WTC11 (cell line): Measurements from ENCODE around the gene ZNF431. TPM values are rescaled to one million over a fixed set of nuclear protein-coding genes. Genes with fewer than 3 reads are reported as not detected.

ENCODE experiments used
- ATAC-seq: fragments of 200-7000 bp; cut with Tn5 transposase; 2 replicates; pipeline ENCODE4 v1.10.0; 2021; ENCODE audit warnings: mild to moderate bottlenecking, moderate library complexity
- CTCF ChIA-PET: fragments of 300-600 bp; sonication (Branson Sonifier 250); formaldehyde crosslinking; loops from one replicate; lab custom pipeline; 2021; ENCODE audit warnings: antibody characterized with exemption; lab: Charles Lee
- POLR2A ChIA-PET: fragments of 350-600 bp; sonication (Branson Sonifier 250); formaldehyde crosslinking; loops from one replicate; lab custom pipeline; 2021; ENCODE audit warnings: antibody characterized with exemption; lab: Charles Lee
- DNase-seq: peaks from one replicate; pipeline ENCODE4 v3.0.0; 2021; ENCODE audit warnings: low spot score
- H3K27ac Mint-ChIP-seq: 2 replicates; pipeline ENCODE4 v1.8.0; 2021; ENCODE audit warnings: mixed read lengths
- H3K27me3 Mint-ChIP-seq: 2 replicates; pipeline ENCODE4 v1.8.0; 2021; ENCODE audit warnings: low read depth, mild to moderate bottlenecking, moderate library complexity, mixed read lengths
- H3K36me3 Mint-ChIP-seq: 2 replicates; pipeline ENCODE4 v1.8.0; 2021; ENCODE audit warnings: mixed read lengths
- H3K4me1 Mint-ChIP-seq: 2 replicates; pipeline ENCODE4 v1.8.0; 2022; ENCODE audit warnings: mixed read lengths
- H3K4me3 Mint-ChIP-seq: 2 replicates; pipeline ENCODE4 v1.8.0; 2021; ENCODE audit warnings: mild to moderate bottlenecking, moderate library complexity, mixed read lengths
- H3K9me3 Mint-ChIP-seq: 2 replicates; pipeline ENCODE4 v1.8.0; 2021; ENCODE audit warnings: mixed read lengths
- ATF1 ChIP-seq: sonication (generic); formaldehyde crosslinking; IDR thresholded peaks from 2 replicates; pipeline ENCODE4 v1.8.1; 2023; ENCODE audit warnings: mild to moderate bottlenecking, moderate library complexity, missing genetic modification reagents
- CREB1 ChIP-seq: sonication (generic); formaldehyde crosslinking; IDR thresholded peaks from 2 replicates; pipeline ENCODE4 v1.8.0; 2023; ENCODE audit warnings: mild to moderate bottlenecking, missing genetic modification reagents
- EMX1 ChIP-seq: fragments of 250-450 bp; sonication (Bioruptor Pico); IDR thresholded peaks from 2 replicates; pipeline ENCODE4 v1.8.0; 2021; ENCODE audit warnings: mild to moderate bottlenecking
- ETV6 ChIP-seq: sonication (generic); formaldehyde crosslinking; IDR thresholded peaks from 2 replicates; pipeline ENCODE4 v1.8.1; 2022; ENCODE audit warnings: mild to moderate bottlenecking, missing genetic modification reagents
- FOXJ3 ChIP-seq: sonication (generic); formaldehyde crosslinking; IDR thresholded peaks from 2 replicates; pipeline ENCODE4 v1.9.0; 2021; ENCODE audit warnings: missing genetic modification reagents, mild to moderate bottlenecking, borderline replicate concordance
- JUN ChIP-seq: sonication (generic); formaldehyde crosslinking; IDR thresholded peaks from 2 replicates; pipeline ENCODE4 v1.8.0; 2023; ENCODE audit warnings: mild to moderate bottlenecking, missing genetic modification reagents
- KAT7 ChIP-seq: sonication (generic); formaldehyde crosslinking; IDR thresholded peaks from 2 replicates; pipeline ENCODE4 v1.8.1; 2023; ENCODE audit warnings: missing genetic modification reagents, mild to moderate bottlenecking, borderline replicate concordance
- TCF7 ChIP-seq: sonication (generic); formaldehyde crosslinking; IDR thresholded peaks from 2 replicates; pipeline ENCODE4 v1.8.0; 2022; ENCODE audit warnings: mild to moderate bottlenecking, low read depth, missing genetic modification reagents, moderate library complexity
- ZBTB21 ChIP-seq: sonication (generic); formaldehyde crosslinking; IDR thresholded peaks from 2 replicates; pipeline ENCODE4 v1.8.1; 2023; ENCODE audit warnings: mild to moderate bottlenecking, missing genetic modification reagents, borderline replicate concordance
- ZNF219 ChIP-seq: sonication (generic); formaldehyde crosslinking; IDR thresholded peaks from 2 replicates; pipeline ENCODE4 v1.8.0; 2023; ENCODE audit warnings: missing genetic modification reagents, mild to moderate bottlenecking, borderline replicate concordance
- ZNF416 ChIP-seq: fragments of 250-450 bp; sonication (Bioruptor Pico); IDR thresholded peaks from 2 replicates; pipeline ENCODE4 v1.9.0; 2021; ENCODE audit warnings: mild to moderate bottlenecking, inconsistent platforms
- total RNA-seq: library from RNA; stranded (reverse); gene quantifications from 3 replicates; pipeline ENCODE4 v1.2.3, GENCODE V29; 2021
- TF ChIP-seq, protein P1 (sequence below): sonication (generic); formaldehyde crosslinking; IDR thresholded peaks from 2 replicates; pipeline ENCODE4 v1.8.0; 2022; ENCODE audit warnings: mild to moderate bottlenecking, missing genetic modification reagents
- TF ChIP-seq, protein P2 (sequence below): sonication (generic); formaldehyde crosslinking; IDR thresholded peaks from 2 replicates; pipeline ENCODE4 v1.8.1; 2023; ENCODE audit warnings: mild to moderate bottlenecking, moderate library complexity, missing genetic modification reagents
- TF ChIP-seq, protein P3 (sequence below): sonication (generic); formaldehyde crosslinking; IDR thresholded peaks from 2 replicates; pipeline ENCODE4 v1.8.1; 2023; ENCODE audit warnings: mild to moderate bottlenecking, missing genetic modification reagents
- TF ChIP-seq, protein P4 (sequence below): sonication (generic); formaldehyde crosslinking; IDR thresholded peaks from 2 replicates; pipeline ENCODE4 v1.8.1; 2022; ENCODE audit warnings: low read depth, mild to moderate bottlenecking, moderate library complexity, missing genetic modification reagents, borderline replicate concordance
- TF ChIP-seq, protein P5 (sequence below): fragments of 250-450 bp; sonication (Bioruptor Pico); IDR thresholded peaks from 2 replicates; pipeline ENCODE4 v1.9.0; 2021; ENCODE audit warnings: moderate library complexity, mild to moderate bottlenecking, inconsistent platforms, borderline replicate concordance
- TF ChIP-seq, protein P6 (sequence below): sonication (generic); formaldehyde crosslinking; IDR thresholded peaks from 2 replicates; pipeline ENCODE4 v1.8.1; 2023; ENCODE audit warnings: mild to moderate bottlenecking, missing genetic modification reagents, moderate library complexity
- TF ChIP-seq, protein P7 (sequence below): sonication (generic); formaldehyde crosslinking; conservative IDR thresholded peaks from 2 replicates; pipeline ENCODE4 v1.8.1; 2022; ENCODE audit warnings: mild to moderate bottlenecking, missing genetic modification reagents
- TF ChIP-seq, protein P8 (sequence below): fragments of 250-450 bp; sonication (Bioruptor Pico); IDR thresholded peaks from 2 replicates; pipeline ENCODE4 v1.9.0; 2021; ENCODE audit warnings: mild to moderate bottlenecking
- TF ChIP-seq, protein P9 (sequence below): sonication (generic); formaldehyde crosslinking; IDR thresholded peaks from 2 replicates; pipeline ENCODE4 v1.8.1; 2022; ENCODE audit warnings: mild to moderate bottlenecking, missing genetic modification reagents, moderate library complexity, borderline replicate concordance
- TF ChIP-seq, protein P10 (sequence below): sonication (generic); formaldehyde crosslinking; IDR thresholded peaks from 2 replicates; pipeline ENCODE4 v1.8.0; 2022; ENCODE audit warnings: mild to moderate bottlenecking, missing genetic modification reagents

Gene ZNF431
- total RNA-seq, 1 experiment from 2014 or later, result 42.1 TPM

DNA sequence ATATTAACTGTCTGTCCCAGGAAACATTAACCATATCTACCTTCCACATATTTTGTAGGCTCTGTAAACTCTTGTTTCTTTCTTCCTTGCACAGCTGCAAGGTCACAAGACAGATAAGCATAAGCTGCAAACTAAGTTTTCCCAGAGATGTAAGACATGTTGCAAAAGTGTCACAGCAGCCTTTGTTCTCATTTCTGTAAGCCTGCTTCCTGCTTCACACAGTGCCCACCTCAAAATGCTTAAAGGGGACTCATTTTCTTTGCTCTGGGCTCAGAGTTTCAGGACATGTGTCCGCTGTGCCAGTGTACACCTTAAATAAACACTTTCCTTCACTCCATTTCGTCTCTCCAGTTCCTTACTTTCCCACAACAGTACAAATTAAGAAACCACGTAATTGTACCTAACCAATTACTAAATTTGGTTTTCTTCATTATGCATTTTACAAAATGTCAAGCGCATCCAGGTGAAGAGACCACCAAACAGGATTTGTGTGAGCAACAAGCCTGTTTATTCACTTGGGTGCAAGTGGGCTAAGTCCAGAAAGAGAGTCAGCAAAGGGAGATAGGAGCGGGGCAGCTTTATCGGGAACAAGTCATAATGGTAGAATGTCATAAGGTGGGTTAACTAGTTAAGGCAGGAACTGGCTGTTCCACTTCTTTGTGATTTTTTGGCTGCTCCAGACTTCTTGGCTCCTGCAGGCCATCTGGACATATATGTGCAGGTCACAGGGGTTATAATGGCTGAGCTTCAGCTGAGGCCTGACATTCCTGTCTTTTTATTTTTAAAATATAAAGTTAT lies 12.7 kb upstream of the ZNF431 start:
- POLR2A ChIA-PET, result interaction anchor here (0.6 kb wide), 1 partner anchor 226 kb away, joined by 3 read pairs; no protein-coding TSS in a partner anchor
- CTCF ChIA-PET, result no interaction called here

DNA sequence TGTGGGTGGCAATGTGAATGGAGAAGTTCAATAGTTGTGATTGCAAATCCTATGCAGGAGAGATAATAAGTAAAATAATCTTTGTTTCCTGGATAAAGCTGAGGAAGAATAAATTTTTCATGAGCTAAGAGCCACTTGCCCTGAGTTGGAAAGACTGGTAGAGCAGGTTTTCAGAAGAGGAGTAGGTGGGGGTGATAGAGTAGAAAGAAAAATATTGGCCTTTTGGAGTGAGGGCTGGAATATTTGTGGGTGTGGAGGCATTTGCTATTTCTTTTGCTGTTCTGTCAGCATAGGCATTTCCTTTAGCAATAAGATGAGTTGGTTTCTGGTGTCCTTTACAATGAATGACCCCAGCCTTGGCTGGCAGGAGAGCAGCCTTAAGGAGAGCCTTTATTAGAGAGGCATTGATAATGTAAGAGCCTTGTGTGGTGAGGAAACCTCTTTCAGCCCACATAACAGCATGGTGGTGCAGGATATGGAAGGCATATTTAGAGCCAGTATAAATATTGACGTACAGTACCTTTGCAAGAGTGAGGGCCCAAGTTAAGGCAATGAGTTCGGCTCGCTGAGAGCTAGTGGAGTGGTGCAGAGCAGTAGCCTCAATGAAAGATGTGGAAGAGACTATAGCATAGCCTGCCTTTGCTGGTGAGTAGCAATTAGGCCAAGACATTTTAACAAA lies 11.6 kb upstream of the ZNF431 start:
- peak overlapping the region; percentile 8; the same call in 1 of the 2 replicates for H3K27ac Mint-ChIP-seq
- CTCF ChIA-PET, result no interaction called here
- no peak overlapping the region; the same call in 1 of the 2 replicates for H3K4me3 Mint-ChIP-seq
- peaks cover 18% of the 10 kb centered on the region for H3K36me3 Mint-ChIP-seq
- peaks cover 39% of the 10 kb centered on the region for H3K9me3 Mint-ChIP-seq
- POLR2A ChIA-PET, result no interaction called here
- DNase-seq, result no peak
- ATAC-seq, result no peak
- H3K4me1 Mint-ChIP-seq, result peaks cover 15% of the 10 kb centered on the region
- H3K27me3 Mint-ChIP-seq, result peaks cover 9% of the 10 kb centered on the region; the same call in 1 of the 2 replicates
- TF ChIP-seq, protein P1, sequence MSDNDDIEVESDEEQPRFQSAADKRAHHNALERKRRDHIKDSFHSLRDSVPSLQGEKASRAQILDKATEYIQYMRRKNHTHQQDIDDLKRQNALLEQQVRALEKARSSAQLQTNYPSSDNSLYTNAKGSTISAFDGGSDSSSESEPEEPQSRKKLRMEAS (CRISPR knock-in tag), result no peak
- TF ChIP-seq, protein P2, sequence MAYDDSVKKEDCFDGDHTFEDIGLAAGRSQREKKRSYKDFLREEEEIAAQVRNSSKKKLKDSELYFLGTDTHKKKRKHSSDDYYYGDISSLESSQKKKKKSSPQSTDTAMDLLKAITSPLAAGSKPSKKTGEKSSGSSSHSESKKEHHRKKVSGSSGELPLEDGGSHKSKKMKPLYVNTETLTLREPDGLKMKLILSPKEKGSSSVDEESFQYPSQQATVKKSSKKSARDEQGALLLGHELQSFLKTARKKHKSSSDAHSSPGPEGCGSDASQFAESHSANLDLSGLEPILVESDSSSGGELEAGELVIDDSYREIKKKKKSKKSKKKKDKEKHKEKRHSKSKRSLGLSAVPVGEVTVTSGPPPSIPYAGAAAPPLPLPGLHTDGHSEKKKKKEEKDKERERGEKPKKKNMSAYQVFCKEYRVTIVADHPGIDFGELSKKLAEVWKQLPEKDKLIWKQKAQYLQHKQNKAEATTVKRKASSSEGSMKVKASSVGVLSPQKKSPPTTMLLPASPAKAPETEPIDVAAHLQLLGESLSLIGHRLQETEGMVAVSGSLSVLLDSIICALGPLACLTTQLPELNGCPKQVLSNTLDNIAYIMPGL (CRISPR knock-in tag), result no peak
- TF ChIP-seq ATF1 (no peak), EMX1 (CRISPR knock-in tag) (no peak), ZNF219 (CRISPR knock-in tag) (no peak), KAT7 (CRISPR knock-in tag) (no peak), CREB1 (CRISPR knock-in tag) (no peak), ZNF416 (CRISPR knock-in tag) (no peak)
- TF ChIP-seq, protein P3, sequence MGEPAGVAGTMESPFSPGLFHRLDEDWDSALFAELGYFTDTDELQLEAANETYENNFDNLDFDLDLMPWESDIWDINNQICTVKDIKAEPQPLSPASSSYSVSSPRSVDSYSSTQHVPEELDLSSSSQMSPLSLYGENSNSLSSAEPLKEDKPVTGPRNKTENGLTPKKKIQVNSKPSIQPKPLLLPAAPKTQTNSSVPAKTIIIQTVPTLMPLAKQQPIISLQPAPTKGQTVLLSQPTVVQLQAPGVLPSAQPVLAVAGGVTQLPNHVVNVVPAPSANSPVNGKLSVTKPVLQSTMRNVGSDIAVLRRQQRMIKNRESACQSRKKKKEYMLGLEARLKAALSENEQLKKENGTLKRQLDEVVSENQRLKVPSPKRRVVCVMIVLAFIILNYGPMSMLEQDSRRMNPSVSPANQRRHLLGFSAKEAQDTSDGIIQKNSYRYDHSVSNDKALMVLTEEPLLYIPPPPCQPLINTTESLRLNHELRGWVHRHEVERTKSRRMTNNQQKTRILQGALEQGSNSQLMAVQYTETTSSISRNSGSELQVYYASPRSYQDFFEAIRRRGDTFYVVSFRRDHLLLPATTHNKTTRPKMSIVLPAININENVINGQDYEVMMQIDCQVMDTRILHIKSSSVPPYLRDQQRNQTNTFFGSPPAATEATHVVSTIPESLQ (CRISPR knock-in tag), result no peak
- TF ChIP-seq, protein P4, sequence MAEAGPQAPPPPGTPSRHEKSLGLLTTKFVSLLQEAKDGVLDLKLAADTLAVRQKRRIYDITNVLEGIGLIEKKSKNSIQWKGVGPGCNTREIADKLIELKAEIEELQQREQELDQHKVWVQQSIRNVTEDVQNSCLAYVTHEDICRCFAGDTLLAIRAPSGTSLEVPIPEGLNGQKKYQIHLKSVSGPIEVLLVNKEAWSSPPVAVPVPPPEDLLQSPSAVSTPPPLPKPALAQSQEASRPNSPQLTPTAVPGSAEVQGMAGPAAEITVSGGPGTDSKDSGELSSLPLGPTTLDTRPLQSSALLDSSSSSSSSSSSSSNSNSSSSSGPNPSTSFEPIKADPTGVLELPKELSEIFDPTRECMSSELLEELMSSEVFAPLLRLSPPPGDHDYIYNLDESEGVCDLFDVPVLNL (CRISPR knock-in tag), result no peak
- TF ChIP-seq, protein P5, sequence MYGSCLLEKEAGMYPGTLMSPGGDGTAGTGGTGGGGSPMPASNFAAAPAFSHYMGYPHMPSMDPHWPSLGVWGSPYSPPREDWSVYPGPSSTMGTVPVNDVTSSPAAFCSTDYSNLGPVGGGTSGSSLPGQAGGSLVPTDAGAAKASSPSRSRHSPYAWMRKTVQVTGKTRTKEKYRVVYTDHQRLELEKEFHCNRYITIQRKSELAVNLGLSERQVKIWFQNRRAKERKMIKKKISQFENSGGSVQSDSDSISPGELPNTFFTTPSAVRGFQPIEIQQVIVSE (CRISPR knock-in tag), result no peak

More for the DNA sequence above, 12.7 kb upstream of the ZNF431 start:
- no peak for TF ChIP-seq FOXJ3
- no peak for TF ChIP-seq TCF7 (CRISPR knock-in tag)
- TF ChIP-seq ZNF416 (CRISPR knock-in tag), result no peak
- TF ChIP-seq ETV6 (CRISPR knock-in tag), result no peak
- no peak for TF ChIP-seq JUN (CRISPR knock-in tag)
- TF ChIP-seq, protein P6, sequence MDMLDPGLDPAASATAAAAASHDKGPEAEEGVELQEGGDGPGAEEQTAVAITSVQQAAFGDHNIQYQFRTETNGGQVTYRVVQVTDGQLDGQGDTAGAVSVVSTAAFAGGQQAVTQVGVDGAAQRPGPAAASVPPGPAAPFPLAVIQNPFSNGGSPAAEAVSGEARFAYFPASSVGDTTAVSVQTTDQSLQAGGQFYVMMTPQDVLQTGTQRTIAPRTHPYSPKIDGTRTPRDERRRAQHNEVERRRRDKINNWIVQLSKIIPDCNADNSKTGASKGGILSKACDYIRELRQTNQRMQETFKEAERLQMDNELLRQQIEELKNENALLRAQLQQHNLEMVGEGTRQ (CRISPR knock-in tag), result no peak
- TF ChIP-seq, protein P7, sequence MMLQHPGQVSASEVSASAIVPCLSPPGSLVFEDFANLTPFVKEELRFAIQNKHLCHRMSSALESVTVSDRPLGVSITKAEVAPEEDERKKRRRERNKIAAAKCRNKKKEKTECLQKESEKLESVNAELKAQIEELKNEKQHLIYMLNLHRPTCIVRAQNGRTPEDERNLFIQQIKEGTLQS (CRISPR knock-in tag), result no peak
- TF ChIP-seq, protein P8, sequence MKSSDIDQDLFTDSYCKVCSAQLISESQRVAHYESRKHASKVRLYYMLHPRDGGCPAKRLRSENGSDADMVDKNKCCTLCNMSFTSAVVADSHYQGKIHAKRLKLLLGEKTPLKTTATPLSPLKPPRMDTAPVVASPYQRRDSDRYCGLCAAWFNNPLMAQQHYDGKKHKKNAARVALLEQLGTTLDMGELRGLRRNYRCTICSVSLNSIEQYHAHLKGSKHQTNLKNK (CRISPR knock-in tag), result no peak
- no peak for TF ChIP-seq ZBTB21 (CRISPR knock-in tag)
- TF ChIP-seq, protein P9, sequence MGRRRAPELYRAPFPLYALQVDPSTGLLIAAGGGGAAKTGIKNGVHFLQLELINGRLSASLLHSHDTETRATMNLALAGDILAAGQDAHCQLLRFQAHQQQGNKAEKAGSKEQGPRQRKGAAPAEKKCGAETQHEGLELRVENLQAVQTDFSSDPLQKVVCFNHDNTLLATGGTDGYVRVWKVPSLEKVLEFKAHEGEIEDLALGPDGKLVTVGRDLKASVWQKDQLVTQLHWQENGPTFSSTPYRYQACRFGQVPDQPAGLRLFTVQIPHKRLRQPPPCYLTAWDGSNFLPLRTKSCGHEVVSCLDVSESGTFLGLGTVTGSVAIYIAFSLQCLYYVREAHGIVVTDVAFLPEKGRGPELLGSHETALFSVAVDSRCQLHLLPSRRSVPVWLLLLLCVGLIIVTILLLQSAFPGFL (CRISPR knock-in tag), result no peak
- TF ChIP-seq, protein P10, sequence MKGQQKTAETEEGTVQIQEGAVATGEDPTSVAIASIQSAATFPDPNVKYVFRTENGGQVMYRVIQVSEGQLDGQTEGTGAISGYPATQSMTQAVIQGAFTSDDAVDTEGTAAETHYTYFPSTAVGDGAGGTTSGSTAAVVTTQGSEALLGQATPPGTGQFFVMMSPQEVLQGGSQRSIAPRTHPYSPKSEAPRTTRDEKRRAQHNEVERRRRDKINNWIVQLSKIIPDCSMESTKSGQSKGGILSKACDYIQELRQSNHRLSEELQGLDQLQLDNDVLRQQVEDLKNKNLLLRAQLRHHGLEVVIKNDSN (CRISPR knock-in tag), result no peak
- TF ChIP-seq, all 79 proteins: peak for 0
- Mint-ChIP-seq H3K4me3 (no peak overlapping the region), H3K36me3 (peaks cover 16% of the 10 kb centered on the region), H3K9me3 (peaks cover 28% of the 10 kb centered on the region), H3K27me3 (peaks cover 3% of the 10 kb centered on the region; the same call in 1 of the 2 replicates), H3K4me1 (peaks cover 15% of the 10 kb centered on the region), H3K27ac (peak overlapping the region; percentile 47; the same call in 1 of the 2 replicates)
- ATAC-seq, result no peak
- no peak for DNase-seq
